Activated CD4-positive, alpha-beta T cell treated with anti-CD3 and anti-CD28 coated beads, Interleukin-2, amount 50 U/mL, for 24 hours (primary cell): ENCODE data around the gene NPLOC4.
"Not testable (repeated sequence)": the region's sequence is repeated elsewhere in the genome, so short reads cannot be mapped to it uniquely, and the experiment has no call there.

Source experiments
- DNase-seq, 2 donors: peaks; one replicate each; pipeline ENCODE4 v3.0.0-alpha.2; 2020; ENCODE audit warnings: low read depth in 1 of 2, low spot score in 1 of 2

Gene NPLOC4

GRCh38 chr17:81635973-81636504, 873 bp downstream of the NPLOC4 start:
- DNase-seq = no peak

- no peak for DNase-seq
Observed at GRCh38 chr17:81635431-81635830, 1.5 kb downstream of the NPLOC4 start.

GRCh38 chr17:81631482-81631881, 5.4 kb downstream of the NPLOC4 start:
- DNase-seq = no peak

GRCh38 chr17:81630274-81630673, 6.6 kb downstream of the NPLOC4 start:
- DNase-seq = no peak

- no peak for DNase-seq
Observed at GRCh38 chr17:81621494-81622130, 15.3 kb downstream of the NPLOC4 start.

- not testable (repeated sequence) for DNase-seq
Observed at GRCh38 chr17:81618307-81618706, 18.6 kb downstream of the NPLOC4 start.

DNA sequence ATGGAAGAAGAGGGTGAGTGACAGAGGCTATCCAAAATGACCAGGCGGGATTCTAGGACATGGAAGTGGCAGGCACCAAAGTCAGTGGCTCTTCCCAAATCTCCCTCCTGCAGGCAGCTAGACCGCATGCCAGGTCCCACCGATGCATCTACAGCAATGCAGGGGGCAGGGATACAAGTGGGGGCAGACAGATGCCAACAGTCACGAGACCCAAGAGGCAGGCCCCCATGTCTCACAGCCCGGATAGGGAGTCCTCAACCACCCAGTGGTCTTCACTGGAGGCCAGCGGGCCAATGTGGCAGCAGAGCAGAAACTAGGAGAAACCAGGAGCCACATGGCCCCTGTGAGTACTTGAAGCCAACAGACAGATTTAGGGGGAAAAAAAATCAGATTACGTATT, 20.0 kb downstream of the NPLOC4 start:
- no peak for DNase-seq

GRCh38 chr17:81615401-81615930, 21.4 kb downstream of the NPLOC4 start:
- no peak for DNase-seq

DNA sequence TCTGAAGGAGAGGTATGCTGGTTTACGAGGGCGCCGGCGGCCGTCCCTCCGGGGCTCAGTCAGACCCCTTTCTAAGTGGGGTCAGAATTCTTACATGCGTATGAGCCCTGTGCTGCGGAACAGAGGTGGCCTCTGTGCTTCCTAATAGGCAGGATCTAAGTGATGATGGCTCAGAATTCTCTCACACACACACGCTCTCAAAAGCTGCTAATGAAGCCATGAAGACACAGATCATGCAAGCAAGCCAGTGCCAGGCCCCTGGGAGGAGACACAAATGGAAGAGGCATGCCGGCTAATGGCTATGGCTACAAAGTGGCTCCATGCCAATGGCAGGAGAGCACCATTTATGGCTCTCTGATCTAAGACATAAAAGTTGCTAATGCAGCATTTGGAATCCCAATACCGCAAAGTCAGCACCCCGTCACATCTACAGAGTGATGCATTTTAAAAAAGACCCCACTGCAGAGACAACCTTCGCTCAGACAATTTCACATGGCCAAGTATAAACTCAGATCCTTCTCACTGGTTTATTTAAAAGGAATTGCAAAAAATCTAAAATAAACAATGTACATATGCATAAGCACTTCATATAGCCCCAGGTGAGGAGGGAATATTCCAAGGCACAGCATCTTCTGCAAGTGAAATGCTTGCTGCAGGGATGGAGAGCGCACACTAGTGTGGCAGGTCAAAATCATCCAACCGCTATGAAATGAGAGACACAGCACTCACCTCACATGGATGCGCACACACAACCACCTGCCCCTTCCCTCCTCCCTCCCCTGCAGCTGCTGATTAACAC, 24.5 kb downstream of the NPLOC4 start:
- DNase-seq = no peak

- no peak for DNase-seq
Observed at GRCh38 chr17:81609541-81610311, 27.2 kb downstream of the NPLOC4 start.

DNA sequence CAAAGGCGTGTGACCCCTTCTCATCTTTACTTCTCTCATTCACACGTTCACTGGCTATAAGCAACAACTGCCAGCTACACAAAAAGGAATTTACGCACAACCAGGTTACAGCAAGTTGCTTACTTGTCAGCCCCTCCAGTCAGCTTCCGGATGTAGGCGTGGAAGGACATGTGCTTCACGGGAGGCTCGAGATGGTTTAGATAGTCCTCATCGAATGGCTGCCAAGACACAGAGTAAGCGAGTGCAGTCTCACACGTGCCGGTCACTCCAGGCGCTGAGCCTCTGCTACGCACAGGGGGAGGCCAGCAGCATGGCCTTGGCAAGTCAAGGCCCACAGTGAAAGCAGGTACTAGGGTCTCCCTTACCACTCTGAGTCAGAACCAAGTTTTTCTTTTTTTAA, 28.3 kb downstream of the NPLOC4 start:
- DNase-seq = no peak

- no peak for DNase-seq
Observed at GRCh38 chr17:81608082-81608481, 28.8 kb downstream of the NPLOC4 start.

GRCh38 chr17:81607431-81607830, 29.5 kb downstream of the NPLOC4 start:
- no peak for DNase-seq

DNA sequence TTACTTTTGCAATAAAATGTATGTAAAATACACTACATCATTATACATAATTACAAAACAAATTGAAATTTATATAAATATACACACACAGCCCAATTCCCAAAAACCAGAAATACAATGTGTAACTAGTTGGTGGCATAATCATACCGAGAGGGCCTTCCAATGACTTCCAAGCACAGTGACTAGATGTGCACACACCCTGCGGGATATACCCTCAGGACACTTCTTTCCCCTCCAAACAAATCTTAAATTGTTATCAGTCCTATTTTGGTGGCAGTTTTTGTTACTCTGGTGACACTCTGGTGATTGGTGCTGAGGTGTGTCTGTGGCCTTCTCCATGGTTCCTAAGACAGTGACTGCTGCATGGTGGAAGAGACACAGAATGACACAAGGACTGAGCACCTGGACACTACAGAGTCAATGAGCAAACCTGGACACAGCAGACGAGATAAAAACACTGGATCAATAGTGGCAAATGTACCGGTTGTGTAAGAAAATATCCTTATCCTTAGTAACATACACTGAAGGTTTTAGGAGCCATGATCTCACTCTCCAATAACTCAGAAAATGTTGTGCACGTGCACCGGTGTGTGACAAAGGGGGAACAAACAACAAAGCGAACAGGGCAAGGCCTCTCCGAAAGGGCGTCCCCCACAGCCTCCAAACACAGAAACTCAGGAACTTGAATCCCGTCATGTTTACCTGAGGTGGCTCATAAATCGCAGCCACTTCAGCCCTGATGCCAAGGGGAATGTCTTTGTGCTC, 32.9 kb downstream of the NPLOC4 start:
- no peak for DNase-seq

DNA sequence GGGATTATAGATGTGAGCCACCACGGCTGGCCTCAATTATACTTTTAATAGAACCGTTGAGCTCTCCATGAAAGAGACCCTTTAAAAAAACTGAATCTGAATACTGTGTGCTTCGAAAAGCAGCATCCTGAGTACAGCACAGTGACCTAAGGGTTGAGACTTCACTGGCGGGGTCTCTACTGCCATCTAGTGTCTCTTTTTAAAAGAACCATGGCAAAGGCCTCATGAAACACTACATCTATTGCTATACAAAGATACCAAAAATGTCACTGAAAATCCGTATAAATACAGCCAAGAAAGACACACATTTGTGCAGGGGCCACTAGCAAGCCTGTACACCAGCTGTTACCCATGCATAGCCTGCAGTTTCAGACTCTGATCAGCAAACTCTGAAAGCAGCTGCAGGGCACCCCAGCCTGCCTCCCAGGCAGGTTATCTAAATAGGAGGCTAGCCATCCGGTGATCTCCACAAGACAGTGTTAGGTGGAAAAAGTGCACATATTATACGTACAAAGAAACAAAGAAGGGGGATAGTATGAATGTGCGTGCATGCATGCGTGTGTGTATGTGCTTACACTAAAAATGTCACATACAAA, 35.3 kb downstream of the NPLOC4 start:
- DNase-seq = peak in 1 of 2 donors; percentile 36

- no peak for DNase-seq
Observed at GRCh38 chr17:81599719-81600486, 37.0 kb downstream of the NPLOC4 start.

- no peak for DNase-seq
Observed at GRCh38 chr17:81593105-81593871, 43.6 kb downstream of the NPLOC4 start.

DNA sequence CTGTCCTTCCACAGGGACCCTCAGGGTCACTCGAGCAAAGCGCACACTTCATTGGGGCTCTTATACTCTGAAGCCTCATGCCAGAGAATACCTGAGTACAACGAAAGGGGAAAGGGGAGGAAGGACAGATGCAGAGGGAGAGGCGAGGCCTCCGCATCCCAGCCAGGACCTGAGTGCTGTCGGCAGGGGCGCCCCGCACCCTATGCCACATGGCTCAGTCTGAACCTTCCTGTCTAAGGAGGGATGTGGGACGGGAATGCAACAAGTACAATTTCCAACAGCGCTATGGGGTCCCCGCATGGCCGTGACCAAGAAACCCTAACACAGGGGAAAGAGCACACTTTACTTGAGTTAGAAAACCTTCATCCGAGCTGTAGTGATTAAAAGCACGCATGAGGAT, 44.9 kb downstream of the NPLOC4 start:
- DNase-seq = no peak

DNA sequence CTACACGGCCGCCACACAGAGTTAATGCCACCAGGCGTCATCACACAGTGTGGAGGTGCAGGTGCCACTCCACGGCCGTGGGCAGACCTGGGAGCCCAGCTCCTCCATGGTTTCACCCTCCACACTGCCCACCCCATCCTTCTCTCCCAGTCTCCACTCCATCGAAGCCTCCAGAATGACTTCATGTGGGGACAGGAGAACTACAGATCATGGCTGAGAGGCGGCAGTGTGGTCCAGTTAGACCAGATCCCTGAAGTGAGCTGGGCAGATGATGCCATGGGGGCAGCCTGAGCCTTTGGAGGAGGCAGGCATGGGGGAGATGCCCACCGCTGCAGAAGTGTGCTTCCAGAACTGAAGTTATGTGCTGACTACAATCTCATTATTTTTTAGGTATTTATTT, 46.8 kb downstream of the NPLOC4 start:
- DNase-seq = no peak
